Panc1 (cell line): ENCODE results near the gene ENTHD1. TPM values are rescaled to one million over a fixed set of nuclear protein-coding genes. Genes with fewer than 3 reads are reported as not detected.

ENCODE experiments used
- ATAC-seq: fragments of 200-7000 bp; cut with Tn5 transposase; 2 replicates; pipeline ENCODE4 v1.9.1; 2020; ENCODE audit warnings: mild to moderate bottlenecking, moderate library complexity
- BruUV-seq: library from RNA; stranded (reverse); fragments of 400-500 nt; replicated peaks from 2 replicates; lab custom pipeline; 2021; lab: Mats Ljungman, UMichigan
- CTCF ChIA-PET: fragments of 300-600 bp; sonication (Branson Sonifier 250); formaldehyde crosslinking; loops from one replicate; lab custom pipeline; 2022; ENCODE audit warnings: antibody characterized with exemption; lab: Charles Lee
- POLR2A ChIA-PET: fragments of 300-600 bp; sonication (Branson Sonifier 250); formaldehyde crosslinking; loops from one replicate; lab custom pipeline; 2022; ENCODE audit warnings: antibody characterized with exemption; lab: Charles Lee
- DNase-seq: peaks from one replicate; pipeline ENCODE4 v3.0.0-alpha.2; 2010; ENCODE audit warnings: low read depth, low spot score
- H3K27ac ChIP-seq: 2 replicates; pipeline ENCODE4 v1.5.1; 2011; ENCODE audit warnings: mild to moderate bottlenecking, low read length, inconsistent platforms
- H3K27me3 ChIP-seq: fragments of 200-500 bp; sonication (Bioruptor generic); 2 replicates; pipeline ENCODE4 v1.6.0; 2014; ENCODE audit warnings: low read length, inconsistent platforms; ENCODE audit not compliant: control insufficient read depth, insufficient read depth
- H3K36me3 ChIP-seq: fragments of 200-500 bp; sonication (Bioruptor generic); 2 replicates; pipeline ENCODE4 v1.5.1; 2014; ENCODE audit warnings: inconsistent platforms, mild to moderate bottlenecking, low read length, moderate library complexity; ENCODE audit not compliant: control insufficient read depth, insufficient read depth
- H3K4me1 ChIP-seq: 2 replicates; pipeline ENCODE4 v1.5.1; 2011; ENCODE audit warnings: inconsistent platforms, mild to moderate bottlenecking, low read length, moderate library complexity; ENCODE audit not compliant: control insufficient read depth, insufficient read depth
- H3K4me3 ChIP-seq, 2 experiments: 2 replicates each; pipeline ENCODE4 v1.5.1; 2011 to 2012; ENCODE audit warnings: low read depth in 2 of 2, low read length in 2 of 2, mild to moderate bottlenecking in 2 of 2, inconsistent platforms in 1 of 2, moderate library complexity in 1 of 2
- H3K9me3 ChIP-seq: fragments of 200-500 bp; sonication (Bioruptor generic); 2 replicates; pipeline ENCODE4 v1.5.1; 2014; ENCODE audit warnings: low read depth, mild to moderate bottlenecking, inconsistent platforms, low read length, moderate library complexity; ENCODE audit not compliant: control insufficient read depth, insufficient read depth
- POLR2AphosphoS5 ChIP-seq: IDR thresholded peaks from 2 replicates; pipeline ENCODE4 v1.6.1; 2012; ENCODE audit warnings: mild to moderate bottlenecking, low read depth, low read length, moderate library complexity
- SIN3A ChIP-seq: IDR thresholded peaks from 2 replicates; pipeline ENCODE4 v1.6.1; 2012; ENCODE audit warnings: low read depth, mild to moderate bottlenecking, low read length, moderate library complexity, borderline replicate concordance; ENCODE audit not compliant: insufficient read depth
- TCF7L2 ChIP-seq: IDR thresholded peaks from 2 replicates; pipeline ENCODE4 v1.6.1; 2011; ENCODE audit warnings: mild to moderate bottlenecking, low read depth, low read length, inconsistent platforms
- in situ Hi-C: cut with HindIII; loops from 2 replicates; pipeline ENCODE4 v1.10.0; 2016; ENCODE audit warnings: low sequenced_read_pairs, low pct_unique_long_range_greater_than_20kb
- intact Hi-C: fragments of 100-400 bp; cut with micrococcal nuclease; formaldehyde crosslinking; loops from one replicate; pipeline ENCODE4 v1.10.0; 2022; ENCODE audit not compliant: unreplicated experiment
- total RNA-seq: library from RNA; stranded (reverse); gene quantifications from one replicate; pipeline ENCODE4 v1.2.1, GENCODE V29; 2021; ENCODE audit not compliant: unreplicated experiment
- TF ChIP-seq, protein P1 (sequence below): fragments of 450-650 bp; IDR thresholded peaks from 2 replicates; pipeline ENCODE4 v1.5.1; 2017; ENCODE audit warnings: mild to moderate bottlenecking
- TF ChIP-seq, protein P2 (sequence below), 2 experiments: IDR thresholded peaks; 2 replicates each; pipeline ENCODE4 v1.6.1; 2011 to 2012; ENCODE audit warnings: low read depth in 2 of 2, control low read depth in 1 of 2, low read length in 1 of 2, mild to moderate bottlenecking in 1 of 2, moderate library complexity in 1 of 2; ENCODE audit not compliant: insufficient read depth in 1 of 2

ENTHD1 gene
- total RNA-seq, 1 experiment from 2014 or later = not detected

DNA sequence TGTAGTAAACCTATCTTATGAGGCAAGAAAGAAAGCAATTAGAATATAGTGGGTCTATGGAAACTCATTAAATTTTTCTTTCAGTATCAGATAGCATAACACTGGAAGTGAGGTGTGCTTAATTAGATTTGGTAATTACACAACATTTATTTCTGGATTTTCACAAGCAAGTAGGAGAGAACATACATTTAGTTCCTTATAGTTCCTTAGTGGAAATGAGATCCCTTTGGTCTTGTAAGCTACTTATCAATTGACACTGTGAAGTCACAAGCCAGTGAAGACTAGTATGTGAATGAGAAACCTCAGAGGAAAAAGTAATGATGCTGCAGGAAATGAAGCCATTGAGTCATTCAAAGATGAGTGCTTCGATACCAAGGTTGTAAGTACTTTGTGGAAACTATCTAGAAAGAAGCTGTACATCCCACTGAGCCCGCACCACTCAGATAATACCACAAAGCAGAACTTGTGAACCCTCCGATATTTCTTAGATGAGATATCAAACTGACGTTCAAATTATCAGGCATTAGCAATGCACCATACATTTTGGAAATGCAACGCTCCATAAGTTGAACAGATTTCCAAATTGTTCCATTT lies 53.5 kb downstream of the ENTHD1 start:
- BruUV-seq = no TSS peak
- in situ Hi-C loops = no loop called here
- TF ChIP-seq SIN3A (no peak), POLR2AphosphoS5 (no peak), TCF7L2 (no peak)
- TF ChIP-seq, protein P1, sequence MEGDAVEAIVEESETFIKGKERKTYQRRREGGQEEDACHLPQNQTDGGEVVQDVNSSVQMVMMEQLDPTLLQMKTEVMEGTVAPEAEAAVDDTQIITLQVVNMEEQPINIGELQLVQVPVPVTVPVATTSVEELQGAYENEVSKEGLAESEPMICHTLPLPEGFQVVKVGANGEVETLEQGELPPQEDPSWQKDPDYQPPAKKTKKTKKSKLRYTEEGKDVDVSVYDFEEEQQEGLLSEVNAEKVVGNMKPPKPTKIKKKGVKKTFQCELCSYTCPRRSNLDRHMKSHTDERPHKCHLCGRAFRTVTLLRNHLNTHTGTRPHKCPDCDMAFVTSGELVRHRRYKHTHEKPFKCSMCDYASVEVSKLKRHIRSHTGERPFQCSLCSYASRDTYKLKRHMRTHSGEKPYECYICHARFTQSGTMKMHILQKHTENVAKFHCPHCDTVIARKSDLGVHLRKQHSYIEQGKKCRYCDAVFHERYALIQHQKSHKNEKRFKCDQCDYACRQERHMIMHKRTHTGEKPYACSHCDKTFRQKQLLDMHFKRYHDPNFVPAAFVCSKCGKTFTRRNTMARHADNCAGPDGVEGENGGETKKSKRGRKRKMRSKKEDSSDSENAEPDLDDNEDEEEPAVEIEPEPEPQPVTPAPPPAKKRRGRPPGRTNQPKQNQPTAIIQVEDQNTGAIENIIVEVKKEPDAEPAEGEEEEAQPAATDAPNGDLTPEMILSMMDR = no peak
- TF ChIP-seq, protein P2, sequence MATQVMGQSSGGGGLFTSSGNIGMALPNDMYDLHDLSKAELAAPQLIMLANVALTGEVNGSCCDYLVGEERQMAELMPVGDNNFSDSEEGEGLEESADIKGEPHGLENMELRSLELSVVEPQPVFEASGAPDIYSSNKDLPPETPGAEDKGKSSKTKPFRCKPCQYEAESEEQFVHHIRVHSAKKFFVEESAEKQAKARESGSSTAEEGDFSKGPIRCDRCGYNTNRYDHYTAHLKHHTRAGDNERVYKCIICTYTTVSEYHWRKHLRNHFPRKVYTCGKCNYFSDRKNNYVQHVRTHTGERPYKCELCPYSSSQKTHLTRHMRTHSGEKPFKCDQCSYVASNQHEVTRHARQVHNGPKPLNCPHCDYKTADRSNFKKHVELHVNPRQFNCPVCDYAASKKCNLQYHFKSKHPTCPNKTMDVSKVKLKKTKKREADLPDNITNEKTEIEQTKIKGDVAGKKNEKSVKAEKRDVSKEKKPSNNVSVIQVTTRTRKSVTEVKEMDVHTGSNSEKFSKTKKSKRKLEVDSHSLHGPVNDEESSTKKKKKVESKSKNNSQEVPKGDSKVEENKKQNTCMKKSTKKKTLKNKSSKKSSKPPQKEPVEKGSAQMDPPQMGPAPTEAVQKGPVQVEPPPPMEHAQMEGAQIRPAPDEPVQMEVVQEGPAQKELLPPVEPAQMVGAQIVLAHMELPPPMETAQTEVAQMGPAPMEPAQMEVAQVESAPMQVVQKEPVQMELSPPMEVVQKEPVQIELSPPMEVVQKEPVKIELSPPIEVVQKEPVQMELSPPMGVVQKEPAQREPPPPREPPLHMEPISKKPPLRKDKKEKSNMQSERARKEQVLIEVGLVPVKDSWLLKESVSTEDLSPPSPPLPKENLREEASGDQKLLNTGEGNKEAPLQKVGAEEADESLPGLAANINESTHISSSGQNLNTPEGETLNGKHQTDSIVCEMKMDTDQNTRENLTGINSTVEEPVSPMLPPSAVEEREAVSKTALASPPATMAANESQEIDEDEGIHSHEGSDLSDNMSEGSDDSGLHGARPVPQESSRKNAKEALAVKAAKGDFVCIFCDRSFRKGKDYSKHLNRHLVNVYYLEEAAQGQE (IDR thresholded peaks at IDR 0.05; ENCODE audit: insufficient read depth in 1 of 2, low read depth in 2 of 2, low read length in 1 of 2) = no peak
- intact Hi-C loops = no loop called here
- Histone ChIP-seq H3K9me3 (no peaks in the 10 kb centered on the region), H3K27me3 (peaks cover 5% of the 10 kb centered on the region; the same call in 1 of the 2 replicates), H3K36me3 (no peaks in the 10 kb centered on the region; the same call in 1 of the 2 replicates), H3K27ac (no peak overlapping the region), H3K4me3 (no peak overlapping the region), H3K4me1 (no peaks in the 10 kb centered on the region)
- POLR2A ChIA-PET = no interaction called here
- DNase-seq = no peak
- CTCF ChIA-PET = no interaction called here
- no peak for ATAC-seq

DNA sequence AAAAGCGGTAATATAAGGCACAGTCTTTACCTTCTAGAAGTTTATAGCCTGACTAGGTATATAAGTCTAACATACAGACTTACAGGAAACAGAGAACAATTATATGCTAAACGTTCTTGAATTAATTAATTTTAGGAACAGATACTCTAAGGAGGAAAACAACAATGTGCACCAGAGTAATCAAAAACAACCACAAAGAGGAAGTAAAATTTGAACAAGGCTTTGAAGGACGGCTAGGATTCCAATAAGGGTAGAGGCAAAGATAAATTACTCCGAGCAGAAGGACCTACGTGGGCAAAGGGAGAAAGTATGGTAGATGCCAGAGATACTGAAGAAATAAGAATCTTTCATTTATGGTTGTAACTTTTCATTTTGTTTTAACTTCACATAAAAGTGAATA lies 54.4 kb downstream of the ENTHD1 start:
- ATAC-seq (no peak), DNase-seq (no peak)
- Histone ChIP-seq H3K27me3 (peaks cover 9% of the 10 kb centered on the region), H3K4me3 (no peak overlapping the region), H3K4me1 (no peaks in the 10 kb centered on the region), H3K9me3 (no peaks in the 10 kb centered on the region), H3K27ac (no peak overlapping the region), H3K36me3 (no peaks in the 10 kb centered on the region; the same call in 1 of the 2 replicates)
- no TSS peak for BruUV-seq
- in situ Hi-C loops (no loop called here), intact Hi-C loops (no loop called here)
- CTCF ChIA-PET = no interaction called here
- POLR2A ChIA-PET = no interaction called here
- TF ChIP-seq SIN3A = no peak
- TF ChIP-seq TCF7L2 = no peak
- TF ChIP-seq, protein P2 (IDR thresholded peaks at IDR 0.05; ENCODE audit: insufficient read depth in 1 of 2, low read depth in 2 of 2, low read length in 1 of 2) = no peak
- TF ChIP-seq POLR2AphosphoS5 = no peak
